ENCODE results near the gene ZNF536. TPM values are rescaled to one million over a fixed set of nuclear protein-coding genes. Genes with fewer than 3 reads are reported as not detected.
"Not testable (repeated sequence)": the region's sequence is repeated elsewhere in the genome, so short reads cannot be mapped to it uniquely, and the experiment has no call there.

Gene ZNF536
- polyA plus RNA-seq, 1 donor (not counting 4 experiments of a cell fraction or from before 2014, with no cell fraction given), result not detected

DNA sequence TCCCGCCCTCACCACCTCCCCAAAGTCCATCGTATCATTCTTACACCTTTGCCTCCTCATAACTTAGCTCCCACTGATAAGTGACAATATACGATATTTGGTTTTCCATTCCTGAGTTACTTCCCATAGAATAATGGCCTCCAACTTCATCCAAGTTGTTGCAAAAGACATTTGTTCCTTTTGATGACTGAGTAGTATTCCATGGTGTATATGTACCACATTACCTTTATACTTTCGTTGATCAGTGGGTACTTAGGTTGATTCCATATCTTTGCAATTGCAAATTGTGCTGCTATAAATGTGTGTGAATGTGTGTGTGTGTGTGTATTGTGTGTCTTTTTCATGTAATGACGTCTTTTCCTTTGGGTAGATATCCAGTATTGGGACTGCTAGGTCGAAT is 109.6 kb downstream of the ZNF536 start:
- no peak overlapping the region for H3K9ac ChIP-seq (ENCODE audit: control insufficient read depth, extremely low read depth, insufficient read depth, low read length)
- H3K4me3 ChIP-seq (ENCODE audit: control insufficient read depth in 2 of 3, extremely low read depth in 1 of 3, insufficient read depth in 2 of 3, low read depth in 1 of 3, low read length in 3 of 3), result no peak overlapping the region
- dilution Hi-C loops (cut with MboI; ENCODE audit: extremely low pct_ligation_motif_present, low sequenced_read_pairs), result no loop called here
- no peak overlapping the region for H2AFZ ChIP-seq (ENCODE audit: control insufficient read depth, low read length)
- FAIRE-seq (no peak), DNase-seq (ENCODE audit: low read depth, low spot score) (no peak)
- no peaks in the 10 kb centered on the region for H3K79me2 ChIP-seq (ENCODE audit: control insufficient read depth, insufficient read depth, low read length)
- no peaks in the 10 kb centered on the region for H3K27me3 ChIP-seq (ENCODE audit: control insufficient read depth, extremely low read depth, insufficient read depth, low read length)
- no peaks in the 10 kb centered on the region for H4K20me1 ChIP-seq (ENCODE audit: control insufficient read depth, extremely low read depth, insufficient read depth, low read length)
- no peak for TF ChIP-seq EZH2 (IDR thresholded peaks at IDR 0.05; ENCODE audit: low read length)
- TF ChIP-seq, protein P1, sequence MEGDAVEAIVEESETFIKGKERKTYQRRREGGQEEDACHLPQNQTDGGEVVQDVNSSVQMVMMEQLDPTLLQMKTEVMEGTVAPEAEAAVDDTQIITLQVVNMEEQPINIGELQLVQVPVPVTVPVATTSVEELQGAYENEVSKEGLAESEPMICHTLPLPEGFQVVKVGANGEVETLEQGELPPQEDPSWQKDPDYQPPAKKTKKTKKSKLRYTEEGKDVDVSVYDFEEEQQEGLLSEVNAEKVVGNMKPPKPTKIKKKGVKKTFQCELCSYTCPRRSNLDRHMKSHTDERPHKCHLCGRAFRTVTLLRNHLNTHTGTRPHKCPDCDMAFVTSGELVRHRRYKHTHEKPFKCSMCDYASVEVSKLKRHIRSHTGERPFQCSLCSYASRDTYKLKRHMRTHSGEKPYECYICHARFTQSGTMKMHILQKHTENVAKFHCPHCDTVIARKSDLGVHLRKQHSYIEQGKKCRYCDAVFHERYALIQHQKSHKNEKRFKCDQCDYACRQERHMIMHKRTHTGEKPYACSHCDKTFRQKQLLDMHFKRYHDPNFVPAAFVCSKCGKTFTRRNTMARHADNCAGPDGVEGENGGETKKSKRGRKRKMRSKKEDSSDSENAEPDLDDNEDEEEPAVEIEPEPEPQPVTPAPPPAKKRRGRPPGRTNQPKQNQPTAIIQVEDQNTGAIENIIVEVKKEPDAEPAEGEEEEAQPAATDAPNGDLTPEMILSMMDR (optimal IDR thresholded peaks at IDR 0.05 in 1 of 3, IDR thresholded peaks at IDR 0.05 in 1 of 3, conservative IDR thresholded peaks at IDR 0.05 in 1 of 3; ENCODE audit: extremely low read depth in 1 of 3, insufficient read depth in 2 of 3, low read length in 3 of 3), result no peak
- H3K4me2 ChIP-seq (ENCODE audit: control insufficient read depth, extremely low read depth, insufficient read depth, low read depth, low read length), result no peak overlapping the region
- no peaks in the 10 kb centered on the region for H3K4me1 ChIP-seq (ENCODE audit: control insufficient read depth, extremely low read depth, insufficient read depth, low read length)
- H3K9me3 ChIP-seq (ENCODE audit: control insufficient read depth, low read depth, low read length), result peaks cover 2% of the 10 kb centered on the region
- no peaks in the 10 kb centered on the region for H3K36me3 ChIP-seq (ENCODE audit: control insufficient read depth in 2 of 2, extremely low read depth in 1 of 2, insufficient read depth in 2 of 2, low read length in 2 of 2)
- no peaks in the 10 kb centered on the region for H3K9me1 ChIP-seq (ENCODE audit: control insufficient read depth, extremely low read depth, insufficient read depth, low read length)
- H3K27ac ChIP-seq (ENCODE audit: control insufficient read depth, insufficient read depth, low read length), result no peak overlapping the region

DNA sequence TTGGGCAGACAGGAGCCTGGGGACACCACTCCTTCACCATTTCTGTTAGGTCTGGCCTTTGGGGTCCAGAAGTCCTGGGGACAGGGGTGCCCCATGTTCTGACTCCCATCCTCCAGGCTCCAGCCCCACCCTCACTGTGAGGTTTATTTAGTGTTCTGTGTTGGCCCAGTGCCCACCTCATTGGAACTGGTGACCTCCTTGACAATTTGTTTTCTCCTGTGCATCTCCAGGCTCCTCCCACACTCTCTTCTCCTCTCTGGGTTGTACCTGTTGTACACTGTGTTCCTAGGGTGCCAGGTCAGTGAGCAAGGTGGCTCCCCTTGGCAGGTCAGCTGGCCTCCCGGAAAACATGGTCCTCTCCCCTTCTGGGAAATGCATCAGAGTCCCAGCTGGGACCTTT is 110.8 kb downstream of the ZNF536 start:
- Histone ChIP-seq H3K9me3 (ENCODE audit: control insufficient read depth, low read depth, low read length) (peaks cover 2% of the 10 kb centered on the region), H2AFZ (ENCODE audit: control insufficient read depth, low read length) (no peak overlapping the region), H3K9me1 (ENCODE audit: control insufficient read depth, extremely low read depth, insufficient read depth, low read length) (no peaks in the 10 kb centered on the region), H3K4me3 (ENCODE audit: control insufficient read depth in 2 of 3, extremely low read depth in 1 of 3, insufficient read depth in 2 of 3, low read depth in 1 of 3, low read length in 3 of 3) (no peak overlapping the region), H3K4me2 (ENCODE audit: control insufficient read depth, extremely low read depth, insufficient read depth, low read depth, low read length) (no peak overlapping the region), H3K9ac (ENCODE audit: control insufficient read depth, extremely low read depth, insufficient read depth, low read length) (no peak overlapping the region), H3K27me3 (ENCODE audit: control insufficient read depth, extremely low read depth, insufficient read depth, low read length) (no peaks in the 10 kb centered on the region), H4K20me1 (ENCODE audit: control insufficient read depth, extremely low read depth, insufficient read depth, low read length) (no peaks in the 10 kb centered on the region), H3K27ac (ENCODE audit: control insufficient read depth, insufficient read depth, low read length) (no peak overlapping the region), H3K36me3 (ENCODE audit: control insufficient read depth in 2 of 2, extremely low read depth in 1 of 2, insufficient read depth in 2 of 2, low read length in 2 of 2) (no peaks in the 10 kb centered on the region), H3K79me2 (ENCODE audit: control insufficient read depth, insufficient read depth, low read length) (no peaks in the 10 kb centered on the region), H3K4me1 (ENCODE audit: control insufficient read depth, extremely low read depth, insufficient read depth, low read length) (no peaks in the 10 kb centered on the region)
- dilution Hi-C loops (cut with MboI; ENCODE audit: extremely low pct_ligation_motif_present, low sequenced_read_pairs), result no loop called here
- FAIRE-seq (no peak), DNase-seq (ENCODE audit: low read depth, low spot score) (no peak)
- TF ChIP-seq EZH2 (IDR thresholded peaks at IDR 0.05; ENCODE audit: low read length), result no peak
- TF ChIP-seq, protein P1 (optimal IDR thresholded peaks at IDR 0.05 in 1 of 3, IDR thresholded peaks at IDR 0.05 in 1 of 3, conservative IDR thresholded peaks at IDR 0.05 in 1 of 3; ENCODE audit: extremely low read depth in 1 of 3, insufficient read depth in 2 of 3, low read length in 3 of 3), result no peak

DNA sequence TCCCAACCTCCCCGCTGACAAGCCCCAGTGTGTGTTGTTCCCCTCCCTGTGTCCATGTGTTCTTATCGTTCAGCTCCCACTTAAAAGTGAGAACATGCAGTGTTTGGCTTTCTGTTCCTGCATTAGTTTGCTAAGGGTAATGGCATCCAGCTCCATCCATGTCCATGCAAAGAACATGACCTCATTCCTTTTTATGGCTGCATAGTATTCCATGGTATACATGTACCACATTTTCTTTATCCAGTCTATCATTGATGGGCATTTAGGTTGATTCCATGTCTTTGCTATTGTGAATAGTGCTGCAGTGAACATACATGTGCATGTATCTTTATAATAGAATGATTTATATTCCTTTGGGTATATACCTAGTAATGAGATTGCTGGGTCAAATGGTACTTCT is 114.1 kb downstream of the ZNF536 start:
- FAIRE-seq; dilution Hi-C loops (cut with MboI; ENCODE audit: extremely low pct_ligation_motif_present, low sequenced_read_pairs); H3K27ac ChIP-seq (ENCODE audit: control insufficient read depth, insufficient read depth, low read length): not testable (repeated sequence)

More for the DNA sequence above, 114.1 kb downstream of the ZNF536 start:
- not testable (repeated sequence) for DNase-seq (ENCODE audit: low read depth, low spot score); H3K9ac ChIP-seq (ENCODE audit: control insufficient read depth, extremely low read depth, insufficient read depth, low read length); H4K20me1 ChIP-seq (ENCODE audit: control insufficient read depth, extremely low read depth, insufficient read depth, low read length); H2AFZ ChIP-seq (ENCODE audit: control insufficient read depth, low read length); H3K9me1 ChIP-seq (ENCODE audit: control insufficient read depth, extremely low read depth, insufficient read depth, low read length); H3K4me2 ChIP-seq (ENCODE audit: control insufficient read depth, extremely low read depth, insufficient read depth, low read depth, low read length); H3K27me3 ChIP-seq (ENCODE audit: control insufficient read depth, extremely low read depth, insufficient read depth, low read length); H3K4me1 ChIP-seq (ENCODE audit: control insufficient read depth, extremely low read depth, insufficient read depth, low read length); H3K4me3 ChIP-seq (ENCODE audit: control insufficient read depth in 2 of 3, extremely low read depth in 1 of 3, insufficient read depth in 2 of 3, low read depth in 1 of 3, low read length in 3 of 3); H3K79me2 ChIP-seq (ENCODE audit: control insufficient read depth, insufficient read depth, low read length); H3K9me3 ChIP-seq (ENCODE audit: control insufficient read depth, low read depth, low read length); H3K36me3 ChIP-seq (ENCODE audit: control insufficient read depth in 2 of 2, extremely low read depth in 1 of 2, insufficient read depth in 2 of 2, low read length in 2 of 2)

Data from keratinocyte (primary cell).